Tibial artery (tissue), 4 donors: ENCODE results near the gene NDN.
A peak's percentile ranks its signal among the peaks of the same experiment; 100 is the strongest.
"Not testable (repeated sequence)": the region's sequence is repeated elsewhere in the genome, so short reads cannot be mapped to it uniquely, and the experiment has no call there.

Experiments
- DNase-seq, 2 donors: peaks; one replicate each; pipeline ENCODE4 v3.0.0-alpha.2; 2019
- H3K27ac ChIP-seq, 2 donors: fragments of 200-600 bp; sonication (generic) in 1 of 2; 1 replicate in 1 of 2; 2 replicates in 1 of 2; pipeline ENCODE4 v1.5.1; 2018 to 2019; ENCODE audit warnings: mild to moderate bottlenecking in 1 of 2
- H3K27me3 ChIP-seq, 2 donors: fragments of 200-600 bp; sonication (generic) in 1 of 2; one replicate each; pipeline versions ENCODE4 v1.5.1 to v1.6.0; 2016 to 2019
- H3K36me3 ChIP-seq, 3 donors: fragments of 200-600 bp; sonication (generic) in 2 of 3; one replicate each; pipeline ENCODE4 v1.5.1; 2016 to 2019; ENCODE audit warnings: mild to moderate bottlenecking in 2 of 3
- H3K4me1 ChIP-seq, 4 donors: fragments of 200-600 bp; sonication (generic) in 2 of 4; 1 replicate in 3 of 4; 2 replicates in 1 of 4; pipeline ENCODE4 v1.5.1; 2016 to 2019
- H3K4me3 ChIP-seq, 2 donors: fragments of 200-600 bp; sonication (generic) in 1 of 2; 1 replicate in 1 of 2; 2 replicates in 1 of 2; pipeline ENCODE4 v1.5.1; 2018 to 2019; ENCODE audit warnings: mild to moderate bottlenecking in 2 of 2
- H3K9me3 ChIP-seq, 3 donors: fragments of 200-600 bp; sonication (generic) in 1 of 3; one replicate each; pipeline ENCODE4 v1.5.1; 2016 to 2019
- intact Hi-C: fragments of 100-400 bp; cut with DNase I; formaldehyde crosslinking; loops from one replicate; pipeline ENCODE4 v1.15.0; 2023; ENCODE audit warnings: low total_unique reads
- TF ChIP-seq, protein P1 (sequence below), 2 experiments: fragments of 200-600 bp in 1 of 2; fragments of 450-650 bp in 1 of 2; IDR thresholded peaks; one replicate each; pipeline ENCODE4 v1.5.1; 2017 to 2019; ENCODE audit warnings: antibody characterized with exemption in 2 of 2, mild to moderate bottlenecking in 1 of 2, moderate library complexity in 1 of 2

NDN gene, protein sequence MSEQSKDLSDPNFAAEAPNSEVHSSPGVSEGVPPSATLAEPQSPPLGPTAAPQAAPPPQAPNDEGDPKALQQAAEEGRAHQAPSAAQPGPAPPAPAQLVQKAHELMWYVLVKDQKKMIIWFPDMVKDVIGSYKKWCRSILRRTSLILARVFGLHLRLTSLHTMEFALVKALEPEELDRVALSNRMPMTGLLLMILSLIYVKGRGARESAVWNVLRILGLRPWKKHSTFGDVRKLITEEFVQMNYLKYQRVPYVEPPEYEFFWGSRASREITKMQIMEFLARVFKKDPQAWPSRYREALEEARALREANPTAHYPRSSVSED

DNA sequence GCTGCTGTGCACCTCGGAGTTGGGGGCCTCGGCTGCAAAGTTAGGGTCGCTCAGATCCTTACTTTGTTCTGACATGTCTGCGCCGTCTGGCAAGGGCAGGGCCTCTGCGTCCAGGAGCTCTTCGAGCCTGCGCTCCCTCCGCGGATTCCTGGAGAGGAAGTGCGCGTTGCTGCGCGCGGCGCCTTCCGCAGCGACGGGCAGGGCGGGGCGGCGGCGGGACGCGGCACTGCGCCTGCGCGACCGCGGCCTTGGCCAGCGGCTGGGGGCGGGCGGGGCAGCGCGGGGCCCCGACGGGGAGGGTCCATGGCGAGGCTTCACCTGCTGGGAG, at the start of gene NDN:
Gene NDN (minus strand): TSS at position 163 of the 328 bp plus-strand sequence. CDS start 88 bp downstream, at position 75.
- no peak for DNase-seq
- TF ChIP-seq, protein P1, sequence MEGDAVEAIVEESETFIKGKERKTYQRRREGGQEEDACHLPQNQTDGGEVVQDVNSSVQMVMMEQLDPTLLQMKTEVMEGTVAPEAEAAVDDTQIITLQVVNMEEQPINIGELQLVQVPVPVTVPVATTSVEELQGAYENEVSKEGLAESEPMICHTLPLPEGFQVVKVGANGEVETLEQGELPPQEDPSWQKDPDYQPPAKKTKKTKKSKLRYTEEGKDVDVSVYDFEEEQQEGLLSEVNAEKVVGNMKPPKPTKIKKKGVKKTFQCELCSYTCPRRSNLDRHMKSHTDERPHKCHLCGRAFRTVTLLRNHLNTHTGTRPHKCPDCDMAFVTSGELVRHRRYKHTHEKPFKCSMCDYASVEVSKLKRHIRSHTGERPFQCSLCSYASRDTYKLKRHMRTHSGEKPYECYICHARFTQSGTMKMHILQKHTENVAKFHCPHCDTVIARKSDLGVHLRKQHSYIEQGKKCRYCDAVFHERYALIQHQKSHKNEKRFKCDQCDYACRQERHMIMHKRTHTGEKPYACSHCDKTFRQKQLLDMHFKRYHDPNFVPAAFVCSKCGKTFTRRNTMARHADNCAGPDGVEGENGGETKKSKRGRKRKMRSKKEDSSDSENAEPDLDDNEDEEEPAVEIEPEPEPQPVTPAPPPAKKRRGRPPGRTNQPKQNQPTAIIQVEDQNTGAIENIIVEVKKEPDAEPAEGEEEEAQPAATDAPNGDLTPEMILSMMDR (IDR thresholded peaks at IDR 0.05) = no peak
- H3K4me3 ChIP-seq = peak within 1 kb of the TSS; percentile 52 to 53
- H3K9me3 ChIP-seq = no peaks in the 10 kb centered on the region
- no peaks in the 10 kb centered on the region for H3K36me3 ChIP-seq
- H3K27me3 ChIP-seq = no peaks in the 10 kb centered on the region
- peaks cover 0 to 4% (median 0%) of the 10 kb centered on the region in 4 donors for H3K4me1 ChIP-seq
- no peak within 1 kb of the TSS for H3K27ac ChIP-seq
- intact Hi-C loops = no loop called here

DNA sequence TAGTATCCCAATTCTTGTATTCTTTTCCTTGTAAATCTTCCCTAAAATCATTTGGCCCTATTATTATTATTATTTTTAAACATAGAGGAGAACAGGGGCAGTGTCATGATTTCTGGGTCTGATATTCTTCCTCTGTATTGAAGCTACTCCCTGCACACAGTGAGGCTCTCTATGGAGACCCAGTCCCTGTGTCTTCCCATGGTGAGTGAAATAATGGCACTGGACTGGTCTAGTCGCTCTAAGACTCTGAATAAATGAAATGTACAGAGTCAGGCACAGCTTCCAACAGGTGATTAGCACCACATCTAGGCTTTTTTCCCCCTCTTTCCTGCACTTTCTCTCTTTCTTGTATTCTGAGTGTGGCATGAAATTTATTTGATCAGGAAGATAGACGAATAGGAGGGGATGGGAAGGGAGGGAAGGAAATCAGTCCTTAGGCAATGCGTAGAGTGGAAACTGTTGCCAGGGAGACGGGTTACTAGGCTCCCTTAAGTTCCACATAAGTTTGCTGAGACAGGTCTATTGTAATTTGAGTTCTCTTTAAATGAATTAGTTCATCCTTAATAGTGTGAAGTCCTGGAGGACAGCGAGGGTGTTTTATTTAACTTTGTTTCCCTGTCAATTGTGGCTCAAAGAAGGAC, 49.0 kb upstream of the NDN start:
- no peaks in the 10 kb centered on the region for H3K36me3 ChIP-seq
- TF ChIP-seq, protein P1 (IDR thresholded peaks at IDR 0.05) = no peak
- H3K9me3 ChIP-seq = peaks cover 0 to 7% (median 0%) of the 10 kb centered on the region in 3 donors
- intact Hi-C loops = no loop called here
- no peak overlapping the region for H3K27ac ChIP-seq
- no peak for DNase-seq
- no peaks in the 10 kb centered on the region for H3K27me3 ChIP-seq
- H3K4me1 ChIP-seq = no peaks in the 10 kb centered on the region
- H3K4me3 ChIP-seq = no peak overlapping the region

DNA sequence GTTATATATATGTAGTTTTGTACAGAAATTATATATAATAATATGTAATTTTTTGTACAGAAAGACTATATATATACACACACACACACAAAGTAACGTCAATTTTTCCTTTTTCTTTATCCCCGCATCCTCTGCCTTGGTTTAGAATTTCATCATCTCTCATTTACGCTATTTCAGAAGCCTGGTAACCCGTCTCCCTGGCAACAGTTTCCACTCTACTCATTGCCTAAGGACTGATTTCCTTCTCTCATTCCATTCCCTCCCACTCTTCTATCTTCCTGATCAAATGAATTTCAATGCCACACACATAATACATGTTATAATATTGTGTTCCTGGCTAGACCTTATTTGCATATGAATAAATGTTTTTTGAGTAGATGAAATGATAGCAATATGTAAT, 47.8 kb upstream of the NDN start:
- Histone ChIP-seq H3K27ac (no peak overlapping the region), H3K4me3 (no peak overlapping the region), H3K9me3 (peaks cover 0 to 5% (median 0%) of the 10 kb centered on the region in 3 donors), H3K4me1 (no peaks in the 10 kb centered on the region), H3K27me3 (no peaks in the 10 kb centered on the region), H3K36me3 (no peaks in the 10 kb centered on the region)
- DNase-seq = no peak
- intact Hi-C loops = no loop called here
- TF ChIP-seq, protein P1 (IDR thresholded peaks at IDR 0.05) = no peak

DNA sequence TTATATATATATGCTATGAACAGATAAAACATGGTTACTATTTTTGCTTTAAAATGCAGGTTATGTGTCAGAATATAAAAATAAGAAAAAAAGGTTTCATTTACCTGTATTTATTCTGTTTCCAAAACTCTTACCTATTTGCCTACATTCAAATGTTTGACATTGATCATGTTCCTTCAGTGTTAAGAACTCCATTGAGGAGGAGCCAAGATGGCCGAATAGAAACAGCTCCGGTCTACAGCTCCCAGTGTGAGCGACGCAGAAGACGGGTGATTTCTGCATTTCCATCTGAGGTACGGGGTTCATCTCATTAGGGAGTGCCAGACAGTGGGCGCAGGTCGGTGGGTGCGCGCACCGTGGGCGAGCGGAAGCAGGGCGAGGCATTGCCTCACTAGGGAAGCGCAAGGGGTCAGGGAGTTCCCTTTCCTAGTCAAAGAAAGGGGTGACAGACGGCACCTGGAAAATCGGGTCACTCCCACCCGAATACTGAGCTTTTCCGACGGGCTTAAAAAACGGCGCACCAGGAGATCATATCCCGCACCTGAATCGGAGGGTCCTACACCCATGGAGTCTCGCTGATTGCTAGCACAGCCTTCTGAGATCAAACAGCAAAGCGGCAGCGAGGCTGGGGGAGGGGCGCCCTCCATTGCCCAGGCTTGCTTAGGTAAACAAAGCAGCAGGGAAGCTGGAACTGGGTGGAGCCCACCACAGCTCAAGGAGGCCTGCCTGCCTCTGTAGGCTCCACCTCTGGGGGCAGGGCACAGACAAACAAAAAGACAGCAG, 27.0 kb upstream of the NDN start:
- intact Hi-C loops, H3K36me3 ChIP-seq, H3K27ac ChIP-seq, DNase-seq, H3K9me3 ChIP-seq, H3K4me3 ChIP-seq, H3K27me3 ChIP-seq, H3K4me1 ChIP-seq: not testable (repeated sequence)

DNA sequence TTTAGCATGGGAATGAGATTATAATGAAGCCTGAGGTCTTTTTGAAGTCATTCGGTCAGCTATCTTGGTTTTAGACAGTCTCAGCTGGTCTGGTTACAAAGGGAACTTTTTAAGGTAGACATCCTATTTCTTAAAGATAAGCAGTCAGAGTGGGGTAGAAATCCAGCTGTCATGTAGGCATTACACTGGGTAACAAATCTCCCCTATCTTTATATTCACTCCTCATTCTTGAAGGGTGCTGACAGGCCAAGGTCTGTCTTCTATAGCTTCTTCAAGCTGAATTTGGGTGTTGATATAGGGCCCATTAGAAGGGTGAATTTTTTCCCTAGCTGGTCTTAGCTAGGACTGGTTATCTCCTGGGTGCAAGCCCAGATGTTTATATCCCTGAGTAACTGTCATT, 21.2 kb upstream of the NDN start:
- Histone ChIP-seq H3K4me3 (no peak overlapping the region), H3K36me3 (no peaks in the 10 kb centered on the region), H3K27ac (no peak overlapping the region), H3K4me1 (no peaks in the 10 kb centered on the region), H3K27me3 (no peaks in the 10 kb centered on the region), H3K9me3 (no peaks in the 10 kb centered on the region)
- intact Hi-C loops = no loop called here
- no peak for DNase-seq
- TF ChIP-seq, protein P1 (IDR thresholded peaks at IDR 0.05) = no peak

DNA sequence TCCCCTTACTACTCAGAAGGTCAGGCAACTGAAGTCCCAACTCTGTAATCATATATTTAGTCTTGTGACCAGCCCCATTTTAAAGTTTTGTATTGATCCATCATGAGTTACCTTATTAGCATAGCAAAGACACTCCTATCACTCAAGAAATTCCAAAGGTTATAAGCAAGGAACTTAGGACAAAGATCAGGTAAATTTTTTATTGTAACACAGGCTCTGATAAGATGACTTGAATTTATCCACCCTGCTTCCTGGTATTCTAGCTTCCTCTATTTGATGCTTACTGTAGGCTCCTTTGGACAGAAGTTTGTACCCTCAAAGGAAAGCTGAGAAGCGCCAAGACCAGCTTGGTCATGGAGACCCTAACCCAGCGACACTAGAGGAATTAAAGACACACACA, 8.2 kb upstream of the NDN start:
- Histone ChIP-seq H3K4me3 (no peak overlapping the region), H3K9me3 (no peaks in the 10 kb centered on the region), H3K36me3 (no peaks in the 10 kb centered on the region), H3K27me3 (no peaks in the 10 kb centered on the region), H3K27ac (no peak overlapping the region), H3K4me1 (no peaks in the 10 kb centered on the region)
- TF ChIP-seq, protein P1 (IDR thresholded peaks at IDR 0.05) = no peak
- intact Hi-C loops = no loop called here
- DNase-seq = no peak
